Loucy (cell line): ENCODE results near the gene SLC31A1.

Source experiments
- H2AFZ ChIP-seq: fragments of 200-600 bp; sonication (generic); 2 replicates; pipeline ENCODE4 v1.6.0; 2016; ENCODE audit warnings: antibody characterized with exemption, mild to moderate bottlenecking, low read length, moderate library complexity
- H3F3A ChIP-seq: fragments of 200-600 bp; 2 replicates; pipeline ENCODE4 v1.6.0; 2016; ENCODE audit warnings: antibody characterized with exemption, low read depth, mild to moderate bottlenecking
- H3K27me3 ChIP-seq: fragments of 200-600 bp; sonication (generic); 2 replicates; pipeline ENCODE4 v1.6.1; 2014; ENCODE audit warnings: low read length, mild to moderate bottlenecking; ENCODE audit not compliant: insufficient read depth, poor library complexity, severe bottlenecking
- H3K36me3 ChIP-seq: fragments of 200-600 bp; sonication (generic); 2 replicates; pipeline ENCODE4 v1.6.1; 2016; ENCODE audit warnings: low read length; ENCODE audit not compliant: insufficient read depth
- H3K4me1 ChIP-seq: fragments of 200-600 bp; sonication (generic); 2 replicates; pipeline ENCODE4 v1.5.1; 2014; ENCODE audit warnings: low read length, mild to moderate bottlenecking; ENCODE audit not compliant: insufficient read depth, poor library complexity, severe bottlenecking
- H3K4me2 ChIP-seq: fragments of 200-600 bp; sonication (generic); 2 replicates; pipeline ENCODE4 v1.6.0; 2014; ENCODE audit warnings: antibody characterized with exemption, low read length, low read depth, mild to moderate bottlenecking; ENCODE audit not compliant: poor library complexity, severe bottlenecking
- H3K4me3 ChIP-seq: fragments of 200-600 bp; sonication (generic); 2 replicates; pipeline ENCODE4 v1.5.1; 2014; ENCODE audit warnings: low read length, mild to moderate bottlenecking, mixed read lengths; ENCODE audit not compliant: poor library complexity, severe bottlenecking
- H3K79me2 ChIP-seq: fragments of 200-600 bp; sonication (generic); 2 replicates; pipeline ENCODE4 v1.6.1; 2014; ENCODE audit warnings: low read length; ENCODE audit not compliant: insufficient read depth
- H3K9ac ChIP-seq: fragments of 200-600 bp; sonication (generic); 2 replicates; pipeline ENCODE4 v1.6.0; 2014; ENCODE audit warnings: mild to moderate bottlenecking, low read depth, low read length, moderate library complexity; ENCODE audit not compliant: poor library complexity, severe bottlenecking
- H3K9me2 ChIP-seq: fragments of 200-600 bp; sonication (generic); replicated peaks from 2 replicates; pipeline ENCODE4 v1.6.1; 2016; ENCODE audit warnings: low read depth, low read length, mixed read lengths
- H3K9me3 ChIP-seq: fragments of 200-600 bp; sonication (generic); 2 replicates; pipeline ENCODE4 v1.6.1; 2014; ENCODE audit warnings: mild to moderate bottlenecking, antibody characterized with exemption, low read length, low read depth; ENCODE audit not compliant: insufficient read depth
- H4K20me1 ChIP-seq: fragments of 200-600 bp; sonication (generic); 2 replicates; pipeline ENCODE4 v1.6.0; 2014; ENCODE audit warnings: antibody characterized with exemption, low read length, mild to moderate bottlenecking; ENCODE audit not compliant: insufficient read depth, poor library complexity, severe bottlenecking
- CTCF ChIP-seq: fragments of 200-600 bp; sonication (generic); conservative IDR thresholded peaks from 2 replicates; pipeline ENCODE4 v1.5.1; 2014; ENCODE audit warnings: mild to moderate bottlenecking, antibody characterized with exemption, low read length
- EZH2phosphoT487 ChIP-seq: fragments of 200-600 bp; IDR thresholded peaks from 2 replicates; pipeline ENCODE4 v1.6.1; 2018; ENCODE audit warnings: antibody characterized with exemption, mild to moderate bottlenecking, moderate library complexity, borderline replicate concordance

Gene SLC31A1

GRCh38 chr9:113177251-113177650 lies 44.1 kb upstream of the SLC31A1 start:
- H3K9ac ChIP-seq: no peak overlapping the region
- no peaks in the 10 kb centered on the region for H3F3A ChIP-seq
- H3K4me1 ChIP-seq: no peaks in the 10 kb centered on the region
- TF ChIP-seq EZH2phosphoT487 (no peak), CTCF (no peak)
- no peak overlapping the region for H3K4me2 ChIP-seq
- H3K36me3 ChIP-seq: peaks cover 93% of the 10 kb centered on the region
- H3K9me2 ChIP-seq: no peaks in the 10 kb centered on the region
- no peak overlapping the region for H3K4me3 ChIP-seq
- no peak overlapping the region for H2AFZ ChIP-seq
- no peaks in the 10 kb centered on the region for H3K9me3 ChIP-seq
- H4K20me1 ChIP-seq: no peaks in the 10 kb centered on the region
- no peaks in the 10 kb centered on the region for H3K79me2 ChIP-seq
- no peaks in the 10 kb centered on the region for H3K27me3 ChIP-seq

GRCh38 chr9:113178087-113178486 lies 43.3 kb upstream of the SLC31A1 start:
- Histone ChIP-seq H3K9ac (no peak overlapping the region), H3K79me2 (no peaks in the 10 kb centered on the region), H3K36me3 (peaks cover 93% of the 10 kb centered on the region), H3K9me3 (no peaks in the 10 kb centered on the region), H3K9me2 (no peaks in the 10 kb centered on the region), H4K20me1 (no peaks in the 10 kb centered on the region), H3K4me2 (no peak overlapping the region), H3K4me1 (no peaks in the 10 kb centered on the region), H3F3A (no peaks in the 10 kb centered on the region), H2AFZ (no peak overlapping the region), H3K27me3 (no peaks in the 10 kb centered on the region), H3K4me3 (no peak overlapping the region)
- TF ChIP-seq EZH2phosphoT487 (no peak), CTCF (no peak)

GRCh38 chr9:113179839-113180238 lies 41.5 kb upstream of the SLC31A1 start:
- Histone ChIP-seq H3K79me2 (no peaks in the 10 kb centered on the region), H2AFZ (no peak overlapping the region), H3K9me3 (no peaks in the 10 kb centered on the region), H3K9ac (no peak overlapping the region), H3F3A (no peaks in the 10 kb centered on the region), H3K4me1 (no peaks in the 10 kb centered on the region), H3K27me3 (no peaks in the 10 kb centered on the region), H3K36me3 (peaks cover 95% of the 10 kb centered on the region), H3K4me2 (no peak overlapping the region), H3K4me3 (no peak overlapping the region), H4K20me1 (no peaks in the 10 kb centered on the region), H3K9me2 (no peaks in the 10 kb centered on the region)
- TF ChIP-seq CTCF (no peak), EZH2phosphoT487 (no peak)
